GM18861 (cell line): Measurements from ENCODE around the gene SOAT2.
"Not testable (repeated sequence)": the region's sequence is repeated elsewhere in the genome, so short reads cannot be mapped to it uniquely, and the experiment has no call there.

Source experiments
- ATAC-seq: cut with Tn5 transposase; IDR thresholded peaks from one replicate; pipeline ENCODE4 v1.9.1; 2021; ENCODE audit not compliant: unreplicated experiment

Gene SOAT2

DNA sequence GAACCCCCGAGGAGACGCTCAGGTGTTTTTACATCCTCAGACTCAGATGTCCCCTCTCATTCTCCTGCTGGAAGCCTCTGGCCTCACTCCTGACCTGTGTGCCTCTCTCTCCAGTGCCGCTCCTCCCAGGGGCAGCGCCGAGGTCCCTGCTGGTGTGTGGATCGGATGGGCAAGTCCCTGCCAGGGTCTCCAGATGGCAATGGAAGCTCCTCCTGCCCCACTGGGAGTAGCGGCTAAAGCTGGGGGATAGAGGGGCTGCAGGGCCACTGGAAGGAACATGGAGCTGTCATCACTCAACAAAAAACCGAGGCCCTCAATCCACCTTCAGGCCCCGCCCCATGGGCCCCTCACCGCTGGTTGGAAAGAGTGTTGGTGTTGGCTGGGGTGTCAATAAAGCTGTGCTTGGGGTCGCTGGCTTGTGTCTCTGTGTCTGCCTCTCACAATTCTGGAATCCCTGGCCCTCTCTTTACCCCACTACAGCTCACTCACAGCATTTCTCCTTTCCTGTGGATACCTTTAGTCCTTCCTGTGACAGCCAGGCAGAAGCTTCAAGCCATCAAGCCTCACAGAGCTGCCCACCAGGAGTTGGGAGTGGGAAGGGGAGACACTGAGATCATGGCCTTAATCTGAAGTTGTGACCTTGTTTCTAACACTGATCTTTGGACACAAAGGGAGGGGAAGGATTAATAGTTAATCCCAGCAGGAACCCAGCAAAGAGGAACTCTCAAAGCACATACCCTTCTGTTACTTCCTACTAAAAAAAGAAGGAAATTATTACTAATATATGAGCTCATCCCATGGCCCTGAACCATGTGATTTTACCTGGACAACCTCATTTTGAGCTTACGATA, 1.1 kb upstream of the SOAT2 start:
- no peak for ATAC-seq

DNA sequence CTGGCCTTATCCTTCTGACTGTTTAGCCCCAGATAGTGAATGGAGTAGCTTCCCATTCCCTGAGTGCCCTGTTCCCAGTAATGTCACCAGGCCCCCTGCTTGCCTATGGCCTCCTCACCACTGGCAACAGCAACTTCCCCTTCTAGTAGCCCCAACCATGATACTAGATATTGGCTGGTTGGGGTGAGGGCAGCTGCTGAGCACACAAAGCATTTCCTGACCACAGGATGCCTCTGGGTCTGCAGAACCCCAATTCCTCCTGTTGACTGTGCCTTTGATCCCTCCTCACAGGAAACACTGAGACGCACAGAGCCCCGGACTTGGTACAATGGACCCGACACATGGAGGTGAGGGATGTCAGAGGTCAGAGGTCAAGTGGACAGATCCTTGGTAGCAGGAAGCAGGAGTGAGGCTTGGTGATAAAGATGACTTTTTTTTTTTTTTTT, 597 bp downstream of the SOAT2 start:
- no peak for ATAC-seq

DNA sequence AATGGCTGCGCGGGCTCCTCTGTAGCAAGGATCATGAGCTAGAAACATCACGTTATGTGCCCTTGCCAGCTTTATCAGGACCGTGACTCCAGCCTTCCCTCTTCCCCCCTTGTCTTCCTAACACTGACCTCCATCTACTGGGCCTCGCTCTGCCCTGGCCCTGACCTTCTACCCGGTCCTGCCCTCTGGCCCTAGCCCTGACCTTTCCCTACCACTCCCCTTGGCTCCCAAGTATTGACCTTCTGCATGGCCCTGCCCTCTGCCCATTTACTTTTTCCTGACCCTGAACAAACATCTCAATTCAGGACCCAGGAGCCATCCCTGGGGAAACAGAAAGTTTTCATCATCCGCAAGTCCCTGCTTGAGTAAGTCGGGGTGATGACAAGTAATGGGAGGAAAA, 2.0 kb downstream of the SOAT2 start:
- no peak for ATAC-seq

DNA sequence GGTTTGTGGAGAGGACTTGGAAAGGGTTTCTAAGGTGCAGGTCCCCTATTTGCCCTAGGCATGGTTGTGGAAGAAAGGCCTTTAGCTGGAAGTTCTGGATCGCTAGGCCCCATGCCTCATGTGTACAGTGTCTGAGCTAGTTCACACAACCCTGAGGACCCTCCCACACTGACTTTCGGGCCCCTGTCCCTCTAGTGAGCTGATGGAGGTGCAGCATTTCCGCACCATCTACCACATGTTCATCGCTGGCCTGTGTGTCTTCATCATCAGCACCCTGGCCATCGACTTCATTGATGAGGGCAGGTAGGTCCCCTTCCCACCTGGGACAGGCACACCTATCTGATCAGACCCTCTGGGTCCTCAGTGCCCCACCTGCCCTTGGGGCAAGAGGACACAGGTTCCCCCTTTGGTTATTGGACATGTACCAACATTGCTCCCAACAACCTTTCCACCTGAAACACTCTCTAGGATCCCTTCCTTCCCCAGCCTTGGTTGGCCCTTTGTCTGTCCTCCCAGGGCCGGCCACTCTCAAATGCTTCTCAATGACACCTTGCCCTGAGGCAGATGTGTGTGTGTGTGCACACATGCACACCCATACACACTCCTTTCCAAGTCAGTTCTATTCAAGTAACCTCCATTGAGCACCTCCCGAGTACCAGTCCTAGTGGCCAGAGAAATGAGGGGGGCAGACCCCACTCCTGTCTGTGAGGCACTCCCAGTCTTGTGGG, 2.6 kb downstream of the SOAT2 start:
- ATAC-seq: no peak

DNA sequence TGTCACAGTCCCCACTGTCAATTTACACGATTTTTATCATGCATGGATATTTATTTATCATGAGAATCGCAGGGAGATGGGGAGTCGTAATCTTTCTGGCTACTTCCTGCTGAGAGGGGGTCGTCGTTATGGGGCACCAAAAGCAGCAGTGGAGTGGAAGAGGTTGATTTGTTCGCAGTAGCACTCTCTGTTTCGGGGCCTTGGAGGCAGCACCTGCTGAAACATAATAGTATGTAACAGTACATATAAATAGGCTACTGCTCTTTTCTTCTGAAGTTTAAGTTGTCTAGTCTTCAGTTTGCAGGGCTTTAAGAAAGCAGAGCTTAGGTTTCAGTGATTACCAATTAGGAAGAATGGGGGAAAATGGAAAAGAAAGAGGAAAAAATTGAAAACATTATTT, 3.8 kb downstream of the SOAT2 start:
- no peak for ATAC-seq

DNA sequence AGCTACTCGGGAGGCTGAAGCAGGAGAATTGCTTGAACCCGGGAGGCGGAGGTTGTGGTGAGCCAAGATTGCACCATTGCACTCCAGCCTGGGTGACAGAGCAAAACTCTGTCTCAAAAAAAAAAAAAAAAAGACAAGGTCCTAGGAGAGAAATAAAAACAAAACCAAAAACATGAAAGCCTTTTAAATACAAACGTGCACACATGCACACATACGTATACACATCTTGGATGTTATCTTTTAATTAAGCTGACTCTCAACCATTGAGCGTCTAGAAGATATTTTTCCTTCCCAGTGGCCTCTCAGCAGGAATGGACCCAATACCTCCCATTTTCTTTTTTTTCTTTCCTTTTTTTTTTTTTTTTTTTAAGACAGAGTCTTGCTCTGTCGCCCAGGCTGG, 9.1 kb downstream of the SOAT2 start:
- not testable (repeated sequence) for ATAC-seq

DNA sequence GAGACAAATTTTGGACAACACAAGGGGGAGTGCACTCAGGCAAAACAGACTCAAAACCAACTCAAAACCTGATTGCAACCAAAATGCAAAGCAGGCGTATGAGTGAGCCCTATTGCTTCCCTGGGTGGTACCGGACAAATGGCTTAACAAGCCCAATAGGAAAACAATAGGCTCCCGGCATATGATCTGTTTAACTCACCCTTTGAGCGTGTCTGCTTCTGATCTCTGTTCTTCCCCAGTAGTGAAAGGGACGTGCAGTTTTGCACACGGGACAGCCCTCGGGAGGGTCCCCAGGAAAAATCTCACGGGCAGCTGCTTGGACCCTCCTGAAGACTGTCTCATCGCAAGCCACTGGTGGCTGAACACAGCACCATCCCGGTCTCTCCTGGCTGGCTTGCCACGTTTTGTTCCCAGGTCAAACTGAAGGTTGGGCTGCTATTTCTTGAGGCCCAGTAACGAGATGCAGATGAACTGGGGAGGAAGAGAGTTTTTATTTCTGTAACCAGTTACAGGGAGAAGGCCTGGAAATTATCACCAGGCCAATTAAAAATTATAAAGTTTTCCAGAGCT, 9.9 kb downstream of the SOAT2 start:
- no peak for ATAC-seq

DNA sequence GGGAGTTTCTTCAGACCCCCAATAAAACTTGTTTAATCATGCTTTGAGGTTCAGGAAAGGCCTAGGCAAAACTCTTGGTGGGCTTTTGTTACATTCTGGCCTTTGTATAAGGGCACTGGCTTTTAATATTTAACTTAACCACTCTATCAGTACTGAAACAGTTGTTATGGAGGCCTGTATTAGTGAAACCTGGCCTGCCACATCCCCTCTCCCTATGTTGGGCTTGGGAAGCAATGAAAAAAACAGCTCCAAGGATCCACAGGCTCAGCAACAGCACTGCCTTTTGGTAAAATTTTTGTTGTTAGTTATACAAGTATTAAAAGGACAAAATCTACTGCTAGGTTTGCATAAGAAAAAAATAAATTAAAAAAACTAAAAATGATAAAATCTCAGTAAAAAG, 10.7 kb downstream of the SOAT2 start:
- ATAC-seq: no peak

DNA sequence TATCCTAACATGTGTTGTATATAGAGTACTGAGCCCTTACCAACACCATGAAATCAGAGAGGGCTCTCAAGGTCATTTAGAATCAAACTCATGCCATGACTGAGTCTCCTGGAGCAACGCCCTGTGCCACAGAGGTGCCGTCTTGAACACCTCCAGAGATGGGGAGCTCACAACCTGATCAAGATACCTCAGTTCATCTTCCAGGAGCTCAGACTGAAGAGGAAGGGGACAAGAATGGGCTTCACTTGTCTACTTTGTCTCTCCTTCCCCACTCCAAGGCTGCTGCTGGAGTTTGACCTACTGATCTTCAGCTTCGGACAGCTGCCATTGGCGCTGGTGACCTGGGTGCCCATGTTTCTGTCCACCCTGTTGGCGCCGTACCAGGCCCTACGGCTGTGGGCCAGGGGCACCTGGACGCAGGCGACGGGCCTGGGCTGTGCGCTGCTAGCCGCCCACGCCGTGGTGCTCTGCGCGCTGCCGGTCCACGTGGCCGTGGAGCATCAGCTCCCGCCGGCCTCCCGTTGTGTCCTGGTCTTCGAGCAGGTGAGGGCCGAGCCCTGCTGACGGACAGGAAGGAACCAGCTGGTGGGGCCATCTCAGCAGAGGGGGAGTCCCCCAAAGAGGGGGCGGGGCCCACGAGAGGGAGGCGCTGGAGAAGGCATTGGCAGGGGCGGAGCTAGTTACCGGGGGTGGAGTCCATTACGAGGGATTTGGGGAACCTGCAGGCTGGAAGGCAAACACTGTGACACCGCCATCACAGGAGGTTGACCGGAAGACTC, 12.0 kb downstream of the SOAT2 start:
- no peak for ATAC-seq

DNA sequence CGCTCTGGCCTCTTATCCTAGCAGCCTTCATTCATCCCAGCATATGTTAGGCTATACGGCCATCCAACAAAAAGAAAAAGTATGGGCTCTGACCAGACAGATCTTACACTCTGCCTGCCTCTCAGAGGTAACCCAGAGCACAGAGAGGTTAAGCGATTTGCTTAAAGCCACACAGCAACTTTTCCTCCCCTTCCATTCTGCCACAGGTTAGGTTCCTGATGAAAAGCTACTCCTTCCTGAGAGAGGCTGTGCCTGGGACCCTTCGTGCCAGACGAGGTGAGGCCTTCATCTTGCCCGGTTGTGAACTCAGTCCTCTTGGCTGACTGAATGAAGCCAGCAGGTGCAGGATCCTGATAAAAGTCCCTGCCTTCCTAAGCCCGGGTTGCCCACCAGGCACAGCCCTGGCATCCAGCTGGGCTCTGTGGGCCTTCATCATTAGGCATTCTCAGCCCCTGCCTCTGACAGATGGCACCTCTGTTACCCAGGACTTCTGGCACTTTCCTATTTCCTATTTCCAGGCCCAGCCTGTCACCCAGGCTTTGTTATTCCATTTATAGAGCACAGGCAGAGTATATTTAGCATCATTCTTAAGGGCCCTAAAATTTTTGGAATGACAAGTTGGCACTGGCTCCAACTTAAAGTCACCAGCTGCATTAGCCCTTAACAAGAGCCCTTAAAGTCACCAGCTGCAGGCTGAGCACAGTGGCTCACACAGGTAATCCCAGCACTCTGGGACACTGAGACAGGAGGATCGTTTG, 12.8 kb downstream of the SOAT2 start:
- no peak for ATAC-seq

DNA sequence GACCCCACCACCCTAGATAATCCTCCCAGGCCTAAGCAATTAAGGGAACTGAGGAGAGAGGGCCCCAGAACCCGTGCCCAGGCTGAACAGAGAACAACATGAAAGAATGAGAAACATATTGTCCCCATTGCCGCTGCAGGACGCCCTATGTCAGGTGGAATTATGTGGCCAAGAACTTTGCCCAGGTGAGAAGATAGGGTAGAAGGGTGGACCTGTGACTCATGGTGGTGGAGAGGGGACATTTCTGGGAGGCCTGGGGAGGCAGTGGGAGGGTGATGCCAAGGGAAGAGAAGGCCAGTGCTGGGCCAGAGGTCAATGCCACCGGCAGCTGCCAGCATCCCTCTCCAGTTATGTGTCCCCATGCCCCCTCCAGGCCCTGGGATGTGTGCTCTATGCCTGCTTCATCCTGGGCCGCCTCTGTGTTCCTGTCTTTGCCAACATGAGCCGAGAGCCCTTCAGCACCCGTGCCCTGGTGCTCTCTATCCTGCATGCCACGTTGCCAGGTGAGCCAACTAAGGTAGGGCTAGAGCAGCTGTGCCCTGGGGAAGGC, 15.5 kb downstream of the SOAT2 start:
- no peak for ATAC-seq

DNA sequence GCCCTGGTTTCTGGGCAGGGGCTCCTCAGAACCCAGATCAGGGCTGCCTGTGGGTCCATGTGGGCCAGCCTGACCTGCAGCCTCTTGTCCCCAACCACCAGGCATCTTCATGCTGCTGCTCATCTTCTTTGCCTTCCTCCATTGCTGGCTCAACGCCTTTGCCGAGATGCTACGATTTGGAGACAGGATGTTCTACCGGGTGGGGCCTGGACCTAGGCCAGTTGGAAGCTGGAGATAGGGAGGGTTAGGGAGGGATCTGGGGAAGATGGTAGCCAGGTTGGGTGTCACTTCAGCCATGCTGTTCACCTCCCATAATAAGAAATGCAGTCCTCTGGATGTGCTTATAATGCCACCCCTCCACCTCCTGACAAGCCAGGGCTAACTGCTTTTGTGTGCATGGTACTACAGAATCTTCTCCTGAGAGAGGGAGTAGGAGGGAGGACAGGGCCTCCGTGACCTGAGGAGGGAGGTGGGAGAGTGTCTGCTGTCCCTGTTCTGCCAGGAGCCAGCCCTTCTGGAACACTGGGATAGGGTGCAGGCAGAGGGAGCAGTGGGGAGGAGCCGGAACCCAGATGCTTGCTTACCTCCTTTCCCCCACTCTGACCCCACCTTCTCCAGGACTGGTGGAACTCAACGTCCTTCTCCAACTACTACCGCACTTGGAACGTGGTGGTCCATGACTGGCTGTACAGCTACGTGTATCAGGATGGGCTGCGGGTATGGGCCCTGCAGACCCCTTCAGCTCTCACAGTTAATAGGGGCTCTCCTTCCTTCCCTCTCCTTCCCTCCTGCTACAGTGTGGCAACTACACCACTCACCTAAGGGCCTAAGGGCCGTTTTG, 17.6 kb downstream of the SOAT2 start:
- ATAC-seq: no peak

DNA sequence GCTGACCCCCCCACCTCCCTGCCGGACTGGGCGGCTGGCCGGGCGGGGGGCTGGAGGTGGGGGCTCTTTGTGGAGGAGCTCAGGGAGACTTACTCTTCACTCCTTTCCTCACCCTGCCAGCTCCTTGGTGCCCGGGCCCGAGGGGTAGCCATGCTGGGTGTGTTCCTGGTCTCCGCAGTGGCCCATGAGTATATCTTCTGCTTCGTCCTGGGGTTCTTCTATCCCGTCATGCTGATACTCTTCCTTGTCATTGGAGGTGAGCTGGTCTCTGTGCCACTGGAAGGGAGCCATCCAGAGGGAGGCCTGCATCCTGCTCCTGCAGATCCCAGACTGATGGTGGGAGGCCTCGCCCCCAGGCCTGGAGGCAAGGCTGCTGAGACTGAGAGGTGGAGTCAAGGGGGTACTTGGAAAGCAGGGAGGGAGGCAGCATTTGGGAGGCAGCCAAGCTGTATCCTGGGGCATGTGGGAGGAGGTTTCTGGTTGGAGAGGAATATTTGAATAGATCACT, 19.7 kb downstream of the SOAT2 start:
- no peak for ATAC-seq

DNA sequence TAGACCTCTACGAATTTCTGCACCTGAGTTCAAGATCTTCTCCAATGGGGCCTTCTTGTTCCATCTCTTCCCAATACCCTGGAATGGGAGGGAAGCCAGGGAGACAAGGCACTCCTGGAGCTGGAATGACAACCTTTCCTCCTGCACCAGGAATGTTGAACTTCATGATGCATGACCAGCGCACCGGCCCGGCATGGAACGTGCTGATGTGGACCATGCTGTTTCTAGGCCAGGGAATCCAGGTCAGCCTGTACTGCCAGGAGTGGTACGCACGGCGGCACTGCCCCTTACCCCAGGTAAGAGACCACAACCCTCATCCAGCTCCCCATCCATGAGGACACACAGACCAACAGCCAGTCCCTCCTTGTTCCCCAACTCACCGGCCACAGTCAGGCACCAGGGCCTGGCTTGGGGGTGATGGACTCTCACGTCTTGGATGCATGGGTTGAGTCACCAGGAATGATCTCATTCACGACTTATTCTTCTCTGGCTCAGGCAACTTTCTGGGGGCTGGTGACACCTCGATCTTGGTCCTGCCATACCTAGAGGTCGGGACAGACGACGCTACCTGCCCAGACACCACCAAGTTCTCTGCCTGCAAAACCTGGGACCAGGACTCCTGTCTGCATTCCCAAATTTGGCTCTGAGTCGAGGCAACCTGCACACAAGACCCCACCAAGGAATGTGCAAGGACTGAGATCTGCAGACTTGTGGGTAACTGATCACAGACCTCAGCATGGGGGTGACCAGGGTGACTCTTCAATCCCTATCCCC, 20.5 kb downstream of the SOAT2 start:
- ATAC-seq: no peak

DNA sequence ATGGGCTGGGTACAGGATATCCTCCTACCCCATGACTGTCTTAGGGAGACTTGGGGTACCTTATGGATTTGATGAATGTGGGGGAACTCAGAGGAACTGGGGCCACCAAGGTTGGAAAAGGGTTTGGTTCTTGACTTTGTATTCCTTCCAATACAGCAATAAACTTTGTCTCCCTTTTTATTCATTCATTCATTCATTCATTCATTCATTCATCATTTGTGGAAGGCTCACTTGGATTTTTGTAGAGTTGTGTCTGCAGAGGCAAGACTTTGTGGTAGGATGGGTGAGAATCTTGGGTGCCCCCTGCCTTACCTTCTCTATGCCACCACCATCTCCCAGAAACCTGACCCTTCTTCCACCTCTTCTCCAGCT, 21.1 kb downstream of the SOAT2 start:
- no peak for ATAC-seq

DNA sequence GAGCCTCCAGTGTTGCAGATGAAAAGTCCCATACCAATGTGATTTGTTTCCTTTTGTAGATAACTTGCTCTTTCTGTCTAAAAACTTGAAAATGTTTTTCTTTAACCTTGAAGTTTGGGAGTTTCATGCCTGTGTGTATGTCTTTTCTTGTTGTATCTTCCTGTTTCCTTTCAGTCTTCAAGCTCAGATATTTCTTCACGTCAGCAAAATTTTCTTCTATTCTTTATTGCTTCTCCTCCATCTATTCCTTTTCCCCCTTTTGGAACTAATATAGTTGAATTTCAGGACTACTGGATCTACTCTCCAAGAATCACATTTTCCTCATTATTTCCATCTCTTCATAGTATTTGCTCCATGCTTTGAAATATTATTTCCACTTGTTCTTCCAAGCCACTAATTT, 23.9 kb downstream of the SOAT2 start:
- ATAC-seq: no peak

DNA sequence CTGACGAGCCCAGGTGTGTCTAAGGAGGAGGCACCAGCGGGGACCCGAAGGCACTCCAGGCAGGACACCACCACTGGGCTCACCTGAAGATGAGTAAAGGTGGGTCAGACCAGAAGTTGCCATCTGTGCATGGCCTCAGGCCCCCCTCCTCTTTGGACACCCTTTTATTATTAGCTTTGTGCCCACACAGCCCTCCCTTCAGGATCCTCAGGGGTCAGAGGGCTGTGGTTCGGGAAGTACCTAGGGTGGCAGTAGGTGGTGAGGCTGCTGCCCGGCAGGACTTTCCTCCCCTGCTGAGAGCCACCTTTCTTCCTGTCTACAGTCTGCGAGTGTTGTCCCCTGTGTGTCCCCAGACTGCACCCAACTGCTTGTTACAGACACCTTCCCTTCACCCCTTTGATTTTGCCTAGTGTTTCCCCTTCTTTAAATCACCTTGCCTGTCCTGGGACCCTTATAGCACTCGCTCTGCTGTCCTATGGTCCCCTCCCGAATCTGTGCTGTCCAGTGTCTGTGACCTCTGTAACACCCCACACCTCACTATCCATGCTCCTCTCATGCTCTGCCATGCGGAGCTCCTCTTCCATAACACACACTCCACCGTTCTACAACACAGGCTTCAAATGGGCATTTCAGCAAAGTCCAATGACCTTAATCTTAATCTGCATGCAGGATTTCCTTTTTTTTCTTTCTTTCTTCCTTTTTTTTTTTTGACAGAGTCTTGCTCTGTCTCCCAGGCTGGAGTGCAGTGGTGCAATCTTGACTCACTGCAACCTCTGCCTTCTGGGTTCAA, 25.7 kb downstream of the SOAT2 start:
- ATAC-seq: no peak

DNA sequence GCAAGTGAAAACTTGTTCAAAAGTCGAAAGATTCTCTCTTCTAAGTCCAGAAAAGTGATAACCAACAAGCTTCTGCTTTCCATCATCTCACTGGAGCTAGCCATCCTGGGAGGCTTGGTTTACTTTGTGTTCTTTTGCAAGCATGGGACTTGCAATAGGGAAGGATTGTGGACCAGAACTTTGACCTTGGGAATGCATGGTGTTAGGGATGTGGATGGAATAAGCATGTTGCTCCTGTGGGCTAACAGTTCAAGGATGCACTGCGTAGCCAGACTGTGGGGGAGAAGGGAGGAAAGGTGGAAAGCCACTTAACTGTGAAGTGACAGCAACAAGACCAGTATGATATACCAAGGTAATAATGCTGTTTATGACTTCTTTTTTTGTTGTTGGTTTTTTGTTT, 28.6 kb downstream of the SOAT2 start:
- no peak for ATAC-seq
